H9 (cell line): ENCODE results near the gene PNPO. TPM values are rescaled to one million over a fixed set of nuclear protein-coding genes. Genes with fewer than 3 reads are reported as not detected.
A peak's percentile ranks its signal among the peaks of the same experiment; 100 is the strongest.

ENCODE experiments used
- DNase-seq: peaks from one replicate; pipeline ENCODE4 v3.0.0-alpha.2; 2017
- H2AFZ ChIP-seq: one replicate; pipeline ENCODE4 v1.6.1; 2013; ENCODE audit warnings: mild to moderate bottlenecking, low read length, control low read depth, moderate library complexity
- H2AK5ac ChIP-seq: 2 replicates; pipeline ENCODE4 v1.6.1; 2013; ENCODE audit warnings: low read length, control low read depth, mixed read lengths; ENCODE audit not compliant: insufficient read length
- H2BK120ac ChIP-seq: one replicate; pipeline ENCODE4 v1.6.1; 2013; ENCODE audit warnings: low read depth, mild to moderate bottlenecking, low read length, control low read depth, inconsistent platforms; ENCODE audit not compliant: poor library complexity, severe bottlenecking
- H2BK12ac ChIP-seq: 2 replicates; pipeline ENCODE4 v1.6.1; 2013; ENCODE audit warnings: low read length, control low read depth, mixed read lengths, low read depth; ENCODE audit not compliant: insufficient read length
- H2BK15ac ChIP-seq: 2 replicates; pipeline ENCODE4 v1.6.1; 2013; ENCODE audit warnings: low read depth, low read length, control low read depth
- H2BK20ac ChIP-seq: one replicate; pipeline ENCODE4 v1.6.1; 2013; ENCODE audit warnings: low read depth, mild to moderate bottlenecking, low read length, control low read depth, inconsistent platforms; ENCODE audit not compliant: poor library complexity, severe bottlenecking
- H2BK5ac ChIP-seq: 2 replicates; pipeline ENCODE4 v1.6.1; 2013; ENCODE audit warnings: low read length, control low read depth, mixed read lengths; ENCODE audit not compliant: insufficient read length
- H3K14ac ChIP-seq: 2 replicates; pipeline ENCODE4 v1.6.1; 2013; ENCODE audit warnings: low read length, control low read depth; ENCODE audit not compliant: insufficient read depth
- H3K18ac ChIP-seq: 2 replicates; pipeline ENCODE4 v1.6.1; 2013; ENCODE audit warnings: low read depth, mild to moderate bottlenecking, mixed read lengths, low read length, control low read depth; ENCODE audit not compliant: insufficient read length
- H3K23ac ChIP-seq: 2 replicates; pipeline ENCODE4 v1.6.1; 2013; ENCODE audit warnings: low read length, control low read depth, mixed read lengths, low read depth; ENCODE audit not compliant: insufficient read length
- H3K23me2 ChIP-seq: 2 replicates; pipeline ENCODE4 v1.6.1; 2013; ENCODE audit warnings: low read depth, mild to moderate bottlenecking, mixed read lengths, low read length, control low read depth; ENCODE audit not compliant: insufficient read length, poor library complexity, severe bottlenecking
- H3K27ac ChIP-seq: 2 replicates; pipeline ENCODE4 v1.5.1; 2013; ENCODE audit warnings: low read length, control low read depth, mixed read lengths, low read depth; ENCODE audit not compliant: insufficient read length
- H3K27me3 ChIP-seq: 2 replicates; pipeline ENCODE4 v1.6.1; 2013; ENCODE audit warnings: low read length, control low read depth, inconsistent platforms; ENCODE audit not compliant: insufficient read depth
- H3K4ac ChIP-seq: 2 replicates; pipeline ENCODE4 v1.6.1; 2013; ENCODE audit warnings: low read depth, mild to moderate bottlenecking, control low read depth, inconsistent platforms, low read length, moderate library complexity
- H3K4me1 ChIP-seq: 2 replicates; pipeline ENCODE4 v1.6.1; 2013; ENCODE audit warnings: low read length, control low read depth, inconsistent platforms; ENCODE audit not compliant: insufficient read depth
- H3K4me2 ChIP-seq: 2 replicates; pipeline ENCODE4 v1.6.1; 2013; ENCODE audit warnings: low read length, control low read depth, mixed read lengths; ENCODE audit not compliant: insufficient read length, insufficient read depth
- H3K56ac ChIP-seq: 2 replicates; pipeline ENCODE4 v1.6.1; 2013; ENCODE audit warnings: low read depth, mild to moderate bottlenecking, mixed read lengths, low read length, control low read depth; ENCODE audit not compliant: insufficient read length
- H3K79me1 ChIP-seq: 2 replicates; pipeline ENCODE4 v1.6.1; 2013; ENCODE audit warnings: low read depth, mild to moderate bottlenecking, moderate library complexity, low read length, control low read depth, inconsistent platforms; ENCODE audit not compliant: insufficient read depth, poor library complexity, severe bottlenecking
- H3K79me2 ChIP-seq: 2 replicates; pipeline ENCODE4 v1.6.1; 2013; ENCODE audit warnings: low read length, control low read depth, inconsistent platforms; ENCODE audit not compliant: insufficient read depth
- H3K9ac ChIP-seq: 2 replicates; pipeline ENCODE4 v1.6.1; 2013; ENCODE audit warnings: low read length, control low read depth, mixed read lengths; ENCODE audit not compliant: insufficient read length; ENCODE audit errors: extremely low read depth
- H3K9me3 ChIP-seq: one replicate; pipeline ENCODE4 v1.6.1; 2013; ENCODE audit warnings: low read depth, low read length, inconsistent platforms; ENCODE audit not compliant: control insufficient read depth
- H3T11ph ChIP-seq: one replicate; pipeline ENCODE4 v1.6.1; 2013; ENCODE audit warnings: mild to moderate bottlenecking, low read length, control low read depth, inconsistent platforms
- H4K20me1 ChIP-seq: one replicate; pipeline ENCODE4 v1.6.1; 2013; ENCODE audit not compliant: control insufficient read depth, insufficient read length, insufficient read depth
- H4K5ac ChIP-seq: 2 replicates; pipeline ENCODE4 v1.6.1; 2013; ENCODE audit warnings: low read depth, mild to moderate bottlenecking, mixed read lengths, low read length, control low read depth; ENCODE audit not compliant: insufficient read length
- H4K8ac ChIP-seq: replicated peaks from 2 replicates; pipeline ENCODE4 v1.6.1; 2013; ENCODE audit warnings: low read length, control low read depth, mixed read lengths, low read depth; ENCODE audit not compliant: insufficient read length
- H4K91ac ChIP-seq: 2 replicates; pipeline ENCODE4 v1.6.1; 2013; ENCODE audit warnings: low read depth, mild to moderate bottlenecking, moderate library complexity, mixed read lengths, low read length, control low read depth; ENCODE audit not compliant: insufficient read length
- H3K27ac Mint-ChIP-seq, 3 experiments: 2 replicates in 2 of 3; 3 replicates in 1 of 3; pipeline ENCODE4 v1.8.0; 2020 to 2021; ENCODE audit warnings: mixed read lengths in 3 of 3, mild to moderate bottlenecking in 1 of 3, moderate library complexity in 1 of 3
- H3K27me3 Mint-ChIP-seq: 2 replicates; pipeline ENCODE4 v1.8.0; 2021; ENCODE audit warnings: low read depth, mild to moderate bottlenecking, moderate library complexity, mixed read lengths
- H3K36me3 Mint-ChIP-seq, 3 experiments: 2 replicates in 2 of 3; 3 replicates in 1 of 3; pipeline ENCODE4 v1.8.0; 2020 to 2021; ENCODE audit warnings: low read depth in 3 of 3, mixed read lengths in 3 of 3; ENCODE audit not compliant: insufficient read depth in 1 of 3
- H3K4me1 Mint-ChIP-seq, 2 experiments: 2 replicates each; pipeline ENCODE4 v1.8.0; 2020; ENCODE audit warnings: mixed read lengths in 2 of 2
- H3K4me3 Mint-ChIP-seq, 2 experiments: 2 replicates in 1 of 2; 3 replicates in 1 of 2; pipeline ENCODE4 v1.8.0; 2020 to 2021; ENCODE audit warnings: mild to moderate bottlenecking in 2 of 2, mixed read lengths in 2 of 2, moderate library complexity in 1 of 2
- H3K9me3 Mint-ChIP-seq, 2 experiments: 2 replicates in 1 of 2; 3 replicates in 1 of 2; pipeline ENCODE4 v1.8.0; 2020; ENCODE audit warnings: mild to moderate bottlenecking in 2 of 2, mixed read lengths in 2 of 2, moderate library complexity in 1 of 2
- WGBS: extraction: QIAGEN DNeasy Blood & Tissue Kit; methylation state at CpG from one replicate; pipeline ENCODE4 v1.1.7; 2013; ENCODE audit warnings: missing lambda C conversion rate, low lambda C conversion rate, mixed read lengths; ENCODE audit not compliant: insufficient read length; ENCODE audit errors: extremely low coverage; 5-methylcytosine and 5-hydroxymethylcytosine counted together
- total RNA-seq: library from RNA; stranded (reverse); gene quantifications from 2 replicates; pipeline ENCODE4 v1.2.1, GENCODE V29; 2021
- TF ChIP-seq, protein P1 (sequence below): fragments of 200-600 bp; sonication (generic); conservative IDR thresholded peaks from 3 replicates; pipeline ENCODE4 v1.8.0; 2021; ENCODE audit warnings: antibody characterized with exemption, mild to moderate bottlenecking

PNPO gene
- total RNA-seq, 1 experiment from 2014 or later, result 6.7 TPM

DNA sequence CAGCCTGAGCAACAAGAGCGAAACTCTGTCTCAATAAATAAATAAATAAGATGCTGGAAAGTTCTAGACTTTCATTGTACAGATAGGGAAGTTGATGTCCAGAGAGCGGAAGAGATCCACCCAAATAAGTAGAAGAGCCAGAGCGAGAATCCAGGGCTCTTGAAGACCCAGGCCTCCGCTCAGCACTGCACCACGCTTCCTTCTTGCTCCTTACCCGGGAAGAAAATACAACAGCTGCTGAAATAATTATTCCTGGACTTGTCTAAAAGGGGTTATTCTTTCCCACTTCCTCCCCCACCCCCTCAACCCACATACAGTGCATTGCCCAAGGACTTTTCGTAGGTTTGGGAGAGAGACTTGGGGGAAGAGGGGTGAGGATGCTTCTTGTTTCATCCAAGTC, 56.2 kb downstream of the PNPO start:
- WGBS, result no CpG with 5 or more reads among the region's 7 CpGs
- no peaks in the 10 kb centered on the region; the same call in 1 of the 2 replicates for H3K27me3 Mint-ChIP-seq
- Histone ChIP-seq H2AK5ac (no peak overlapping the region), H4K91ac (no peak overlapping the region), H3K18ac (no peak overlapping the region), H3T11ph (no peak overlapping the region), H2BK5ac (no peak overlapping the region), H3K14ac (no peak overlapping the region), H2AFZ (no peak overlapping the region), H2BK120ac (no peak overlapping the region), H2BK12ac (no peak overlapping the region), H3K27ac (no peak overlapping the region), H3K23ac (no peak overlapping the region), H3K23me2 (no peaks in the 10 kb centered on the region), H3K79me2 (no peaks in the 10 kb centered on the region), H3K9me3 (no peaks in the 10 kb centered on the region), H4K8ac (no peak overlapping the region), H3K4me1 (peaks cover 7% of the 10 kb centered on the region; the same call in 1 of the 2 replicates), H3K56ac (no peak overlapping the region), H2BK20ac (no peak overlapping the region), H2BK15ac (no peak overlapping the region), H3K4ac (no peak overlapping the region), H3K4me2 (no peak overlapping the region), H3K27me3 (no peaks in the 10 kb centered on the region), H3K9ac (no peak overlapping the region), H3K79me1 (no peaks in the 10 kb centered on the region), H4K5ac (no peak overlapping the region), H4K20me1 (no peaks in the 10 kb centered on the region)
- peak overlapping the region in 2 of 3 experiments; percentile 40 to 89; a peak in 1 of 7 replicates for H3K27ac Mint-ChIP-seq
- H3K9me3 Mint-ChIP-seq, result no peaks in the 10 kb centered on the region; a peak in 1 of 5 replicates
- TF ChIP-seq, protein P1, sequence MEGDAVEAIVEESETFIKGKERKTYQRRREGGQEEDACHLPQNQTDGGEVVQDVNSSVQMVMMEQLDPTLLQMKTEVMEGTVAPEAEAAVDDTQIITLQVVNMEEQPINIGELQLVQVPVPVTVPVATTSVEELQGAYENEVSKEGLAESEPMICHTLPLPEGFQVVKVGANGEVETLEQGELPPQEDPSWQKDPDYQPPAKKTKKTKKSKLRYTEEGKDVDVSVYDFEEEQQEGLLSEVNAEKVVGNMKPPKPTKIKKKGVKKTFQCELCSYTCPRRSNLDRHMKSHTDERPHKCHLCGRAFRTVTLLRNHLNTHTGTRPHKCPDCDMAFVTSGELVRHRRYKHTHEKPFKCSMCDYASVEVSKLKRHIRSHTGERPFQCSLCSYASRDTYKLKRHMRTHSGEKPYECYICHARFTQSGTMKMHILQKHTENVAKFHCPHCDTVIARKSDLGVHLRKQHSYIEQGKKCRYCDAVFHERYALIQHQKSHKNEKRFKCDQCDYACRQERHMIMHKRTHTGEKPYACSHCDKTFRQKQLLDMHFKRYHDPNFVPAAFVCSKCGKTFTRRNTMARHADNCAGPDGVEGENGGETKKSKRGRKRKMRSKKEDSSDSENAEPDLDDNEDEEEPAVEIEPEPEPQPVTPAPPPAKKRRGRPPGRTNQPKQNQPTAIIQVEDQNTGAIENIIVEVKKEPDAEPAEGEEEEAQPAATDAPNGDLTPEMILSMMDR, result no peak
- peaks cover 50% of the 10 kb centered on the region in 2 experiments for H3K4me1 Mint-ChIP-seq
- no peak overlapping the region for H3K4me3 Mint-ChIP-seq
- no peaks in the 10 kb centered on the region for H3K36me3 Mint-ChIP-seq
- DNase-seq, result no peak
